Body of pancreas (tissue), 4 donors: ENCODE measurements around the gene ANP32E.

ENCODE experiments used
- POLR2A ChIP-seq, 3 donors: fragments of 450-650 bp; IDR thresholded peaks; one replicate each; pipeline ENCODE4 v1.6.1; 2016; ENCODE audit warnings: antibody characterized with exemption in 3 of 3, mild to moderate bottlenecking in 2 of 3
- TF ChIP-seq, protein P1 (sequence below), 7 experiments: fragments of 450-650 bp in 4 of 7; fragments of 200-600 bp in 3 of 7; sonication (generic) in 3 of 7; IDR thresholded peaks; one replicate each; pipeline ENCODE4 v1.5.1; 2016 to 2019; ENCODE audit warnings: antibody characterized with exemption in 7 of 7

DNA sequence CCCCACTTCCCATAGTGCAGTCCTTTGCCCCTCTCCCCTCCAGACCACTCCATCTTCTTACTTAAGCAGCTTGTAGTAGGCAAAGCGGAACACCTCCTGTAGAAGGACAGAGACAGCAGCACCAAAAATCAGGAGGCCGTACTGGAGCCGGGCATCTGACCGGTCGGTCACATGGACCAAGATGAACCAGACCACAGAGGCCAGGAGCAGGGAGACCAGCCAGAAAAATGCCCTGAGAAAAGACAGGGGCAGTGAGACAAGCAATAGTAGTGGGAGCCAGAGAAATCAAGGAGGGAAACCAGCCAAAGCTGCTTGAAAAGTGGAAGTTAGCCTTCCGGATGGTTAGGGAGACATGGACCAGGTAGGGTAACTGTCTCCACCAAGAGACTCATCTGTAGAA, 32.0 kb upstream of the ANP32E start:
- TF ChIP-seq, protein P1, sequence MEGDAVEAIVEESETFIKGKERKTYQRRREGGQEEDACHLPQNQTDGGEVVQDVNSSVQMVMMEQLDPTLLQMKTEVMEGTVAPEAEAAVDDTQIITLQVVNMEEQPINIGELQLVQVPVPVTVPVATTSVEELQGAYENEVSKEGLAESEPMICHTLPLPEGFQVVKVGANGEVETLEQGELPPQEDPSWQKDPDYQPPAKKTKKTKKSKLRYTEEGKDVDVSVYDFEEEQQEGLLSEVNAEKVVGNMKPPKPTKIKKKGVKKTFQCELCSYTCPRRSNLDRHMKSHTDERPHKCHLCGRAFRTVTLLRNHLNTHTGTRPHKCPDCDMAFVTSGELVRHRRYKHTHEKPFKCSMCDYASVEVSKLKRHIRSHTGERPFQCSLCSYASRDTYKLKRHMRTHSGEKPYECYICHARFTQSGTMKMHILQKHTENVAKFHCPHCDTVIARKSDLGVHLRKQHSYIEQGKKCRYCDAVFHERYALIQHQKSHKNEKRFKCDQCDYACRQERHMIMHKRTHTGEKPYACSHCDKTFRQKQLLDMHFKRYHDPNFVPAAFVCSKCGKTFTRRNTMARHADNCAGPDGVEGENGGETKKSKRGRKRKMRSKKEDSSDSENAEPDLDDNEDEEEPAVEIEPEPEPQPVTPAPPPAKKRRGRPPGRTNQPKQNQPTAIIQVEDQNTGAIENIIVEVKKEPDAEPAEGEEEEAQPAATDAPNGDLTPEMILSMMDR (IDR thresholded peaks at IDR 0.05), result no peak
- TF ChIP-seq POLR2A (IDR thresholded peaks at IDR 0.05), result no peak
